K562 (cell line): ENCODE measurements around the gene VIPR2. TPM values are rescaled to one million over a fixed set of nuclear protein-coding genes. Genes with fewer than 3 reads are reported as not detected.

Source experiments
- ATAC-seq: fragments of 200-7000 bp; cut with Tn5 transposase; 3 replicates; pipeline ENCODE4 v1.9.1; 2020; ENCODE audit warnings: moderate library complexity
- BruUV-seq: library from RNA; stranded (reverse); fragments of 400-500 nt; replicated peaks from 2 replicates; lab custom pipeline; 2021; lab: Mats Ljungman, UMichigan
- CTCF ChIA-PET: fragments of 300-600 bp; formaldehyde crosslinking; extraction: SDS; loops from one replicate; lab custom pipeline; 2021; ENCODE audit warnings: low intra/inter-chr PET ratio; lab: Yijun Ruan, JAX
- POLR2A ChIA-PET: fragments of 300-600, 350-650 bp; sonication (Branson Sonifier 250); formaldehyde crosslinking; extraction: SDS; loops from one replicate; lab custom pipeline; 2021; ENCODE audit warnings: antibody characterized with exemption, inconsistent platforms; lab: Yijun Ruan, JAX
- DNase-seq, 4 experiments: peaks; one replicate each; pipeline versions ENCODE4 v3.0.0 to v3.0.0-alpha.2; 2011 to 2018; ENCODE audit warnings: low spot score in 3 of 4, mixed read lengths in 3 of 4; ENCODE audit errors: extremely low read depth in 1 of 4
- FAIRE-seq: peaks from 2 replicates; lab custom pipeline; 2011; peaks lifted over from hg19 to GRCh38; lab: Jason Lieb, UNC
- H2AFZ ChIP-seq: 2 replicates; pipeline ENCODE4 v1.6.0; 2011; ENCODE audit warnings: low read depth, low read length, control low read depth, inconsistent platforms
- H3K27ac ChIP-seq: fragments of 200-600 bp; 3 replicates; pipeline ENCODE4 v1.8.0; 2011; ENCODE audit warnings: low read depth, mild to moderate bottlenecking, control low read depth, inconsistent platforms, low read length, moderate library complexity, mixed read lengths; ENCODE audit errors: extremely low read depth
- H3K27me3 ChIP-seq, 2 experiments: fragments of 300-600 bp in 1 of 2; 2 replicates in 1 of 2; 3 replicates in 1 of 2; pipeline versions ENCODE4 v1.6.0 to v1.8.0; 2011; ENCODE audit warnings: inconsistent platforms in 2 of 2, low read length in 2 of 2, mild to moderate bottlenecking in 1 of 2, mixed read lengths in 1 of 2, moderate library complexity in 1 of 2; ENCODE audit not compliant: control insufficient read depth in 2 of 2, insufficient read depth in 2 of 2
- H3K36me3 ChIP-seq: fragments of 300-600 bp; 3 replicates; pipeline ENCODE4 v1.8.0; 2011; ENCODE audit warnings: mild to moderate bottlenecking, low read length, inconsistent platforms; ENCODE audit not compliant: control insufficient read depth, insufficient read depth
- H3K4me1 ChIP-seq, 2 experiments: fragments of 200-600 bp in 1 of 2; replicated peaks in 1 of 2; 2 replicates in 1 of 2; 3 replicates in 1 of 2; pipeline versions ENCODE4 v1.5.1 to v1.8.0; 2011; ENCODE audit warnings: inconsistent platforms in 2 of 2, low read length in 2 of 2, mild to moderate bottlenecking in 1 of 2, mixed read lengths in 1 of 2, moderate library complexity in 1 of 2; ENCODE audit not compliant: control insufficient read depth in 2 of 2, insufficient read depth in 2 of 2
- H3K4me2 ChIP-seq: 2 replicates; pipeline ENCODE4 v1.6.1; 2011; ENCODE audit warnings: low read length, control low read depth, inconsistent platforms, mixed read lengths; ENCODE audit not compliant: insufficient read depth
- H3K4me3 ChIP-seq: fragments of 200-600 bp; sonication (generic), shearing (Covaris generic); 2 replicates; pipeline ENCODE4 v1.5.1; 2016; ENCODE audit warnings: control low read depth, inconsistent platforms
- H3K79me2 ChIP-seq: fragments of 200-600 bp; 3 replicates; pipeline ENCODE4 v1.8.0; 2011; ENCODE audit warnings: low read length, inconsistent platforms; ENCODE audit not compliant: control insufficient read depth, insufficient read depth
- H3K9ac ChIP-seq, 2 experiments: 2 replicates each; pipeline versions ENCODE4 v1.6.0 to v1.6.1; 2011; ENCODE audit warnings: low read depth in 2 of 2, low read length in 2 of 2, control low read depth in 1 of 2, inconsistent platforms in 1 of 2, mild to moderate bottlenecking in 1 of 2, mixed read lengths in 1 of 2; ENCODE audit not compliant: insufficient read depth in 1 of 2
- H3K9me1 ChIP-seq: one replicate; pipeline ENCODE4 v1.6.0; 2011; ENCODE audit warnings: inconsistent platforms, mild to moderate bottlenecking, low read length, moderate library complexity; ENCODE audit not compliant: control insufficient read depth, insufficient read depth
- H3K9me3 ChIP-seq: replicated peaks from 2 replicates; pipeline ENCODE4 v1.5.1; 2011; ENCODE audit warnings: low read depth, low read length, inconsistent platforms; ENCODE audit not compliant: control insufficient read depth, insufficient read depth
- H4K20me1 ChIP-seq: replicated peaks from 2 replicates; pipeline ENCODE4 v1.6.1; 2011; ENCODE audit warnings: low read length, inconsistent platforms, mixed read lengths; ENCODE audit not compliant: control insufficient read depth, insufficient read depth
- E4F1 ChIP-seq: fragments of 250-450 bp; sonication (Bioruptor Pico); IDR thresholded peaks from 2 replicates; pipeline ENCODE4 v1.5.0; 2021; ENCODE audit warnings: mild to moderate bottlenecking, borderline replicate concordance
- ETS1 ChIP-seq: conservative IDR thresholded peaks from 2 replicates; pipeline ENCODE4 v1.6.1; 2011; ENCODE audit warnings: low read depth, mild to moderate bottlenecking, low read length; ENCODE audit not compliant: control insufficient read depth
- MIER1 ChIP-seq: fragments of 450-650 bp; IDR thresholded peaks from 2 replicates; pipeline ENCODE4 v1.6.1; 2016; ENCODE audit warnings: antibody characterized with exemption, mild to moderate bottlenecking, low read depth
- PCBP2 ChIP-seq: fragments of 200-400 bp; formaldehyde crosslinking; IDR thresholded peaks from 2 replicates; pipeline ENCODE4 v1.6.1; 2018; ENCODE audit warnings: low read length, low read depth, mild to moderate bottlenecking, moderate library complexity; ENCODE audit not compliant: poor library complexity, severe bottlenecking
- PHTF2 ChIP-seq: fragments of 250-450 bp; sonication (Bioruptor Pico); IDR thresholded peaks from 2 replicates; pipeline ENCODE4 v1.5.0; 2021; ENCODE audit warnings: mild to moderate bottlenecking
- PML ChIP-seq: IDR thresholded peaks from 2 replicates; pipeline ENCODE4 v1.6.1; 2012; ENCODE audit warnings: low read length, inconsistent platforms
- RB1 ChIP-seq: fragments of 450-650 bp; IDR thresholded peaks from 2 replicates; pipeline ENCODE4 v1.6.1; 2017; ENCODE audit warnings: low read depth, mild to moderate bottlenecking
- SIN3B ChIP-seq: fragments of 450-650 bp; IDR thresholded peaks from 2 replicates; pipeline ENCODE4 v1.6.1; 2017; ENCODE audit warnings: low read depth, mild to moderate bottlenecking, moderate library complexity
- TOE1 ChIP-seq, 2 experiments: fragments of 450-650 bp in 1 of 2; sonication (generic) in 1 of 2; formaldehyde crosslinking in 1 of 2; IDR thresholded peaks; 2 replicates each; pipeline versions ENCODE4 v1.7.1 to v1.8.0; 2016 to 2022; ENCODE audit warnings: borderline replicate concordance in 2 of 2, mild to moderate bottlenecking in 2 of 2, antibody characterized with exemption in 1 of 2, inconsistent platforms in 1 of 2, low read depth in 1 of 2, missing genetic modification reagents in 1 of 2, moderate library complexity in 1 of 2
- TRIM28 ChIP-seq: fragments of 450-650 bp; IDR thresholded peaks from 2 replicates; pipeline ENCODE4 v1.6.1; 2017
- ZNF253 ChIP-seq: fragments of 250-450 bp; sonication (Bioruptor Pico); conservative IDR thresholded peaks from 2 replicates; pipeline ENCODE4 v1.6.1; 2021; ENCODE audit warnings: mild to moderate bottlenecking
- ZNF311 ChIP-seq: fragments of 250-450 bp; sonication (Bioruptor Pico); IDR thresholded peaks from 2 replicates; pipeline ENCODE4 v1.4.0; 2020; ENCODE audit warnings: mild to moderate bottlenecking, moderate library complexity
- WGBS: fragments of 100-300 bp; shearing (Covaris generic); methylation state at CpG from one replicate; pipeline ENCODE4 v1.1.6; 2016; ENCODE audit warnings: low coverage, mixed read lengths; ENCODE audit not compliant: insufficient coverage; ENCODE audit errors: missing lambda C conversion rate; 5-methylcytosine and 5-hydroxymethylcytosine counted together
- in situ Hi-C: fragments of 300-500 bp; cut with MboI; formaldehyde crosslinking; loops from 4 replicates; pipeline ENCODE4 v1.15.0; 2018; ENCODE audit warnings: inconsistent platforms, mixed read lengths
- intact Hi-C: fragments of 100-400 bp; cut with micrococcal nuclease; formaldehyde crosslinking; loops from 2 replicates; pipeline ENCODE4 v1.14.2; 2022
- polyA plus RNA-seq, 8 experiments: library from polyadenylated mRNA; depleted of rRNA in 4 of 8; stranded (reverse) in 5 of 8; unstranded in 3 of 8; fragments of >200 nt; fragmentation: Nextera tagmentation in 2 of 8; fragmentation: Illumina TruSeq in 1 of 8; extraction: Ambion mirVana in 2 of 8; extraction: Trizol in 1 of 8; gene quantifications; 2 replicates each; pipeline versions ENCODE4 v1.2.1 to v1.2.3, GENCODE V29; 2011 to 2014; ENCODE audit warnings: inconsistent platforms in 1 of 8, missing spikeins in 1 of 8
- total RNA-seq, 7 experiments: library from RNA; depleted of rRNA in 6 of 7; stranded (reverse); fragments of >200 nt in 6 of 7; fragmentation: Illumina TruSeq in 2 of 7; extraction: Trizol in 2 of 7; gene quantifications; 2 replicates each; pipeline versions ENCODE4 v1.2.1 to v1.2.3, GENCODE V29; 2011 to 2021; ENCODE audit warnings: low replicate concordance in 1 of 7

VIPR2 gene
- total and polyA plus RNA-seq, 9 of the 15 experiments (the other 6 are each of a cell fraction or from before 2014, with no cell fraction given), result 0.04 TPM; not detected in 8

GRCh38 chr7:159063046-159063840, 81.4 kb downstream of the VIPR2 start:
- ChIA-PET POLR2A (interaction anchor here (0.6 to 0.9 kb wide), 3 partner anchors 11 to 87 kb away, joined by 3 read pairs; no protein-coding TSS in a partner anchor), CTCF (no interaction called here)
- H3K27me3 ChIP-seq, result peaks cover 64 to 84% of the 10 kb centered on the region in 2 experiments
- ATAC-seq (no peak), FAIRE-seq (no peak), DNase-seq (no peak)
- no peak overlapping the region for H3K4me2 ChIP-seq
- H3K4me3 ChIP-seq, result no peak overlapping the region
- H3K4me1 ChIP-seq, result peaks cover 0 to 16% of the 10 kb centered on the region in 2 experiments; a peak in 1 of 5 replicates
- BruUV-seq, result no TSS peak
- WGBS, result 39% methylated on average over 39 of the region's 56 CpGs
- H3K9ac ChIP-seq, result no peak overlapping the region
- H3K9me3 ChIP-seq, result no peaks in the 10 kb centered on the region
- H3K9me1 ChIP-seq, result no peaks in the 10 kb centered on the region
- H3K36me3 ChIP-seq, result no peaks in the 10 kb centered on the region
- H3K79me2 ChIP-seq, result no peaks in the 10 kb centered on the region
- H4K20me1 ChIP-seq, result no peaks in the 10 kb centered on the region
- H3K27ac ChIP-seq, result no peak overlapping the region
- no peak overlapping the region for H2AFZ ChIP-seq
- in situ Hi-C loops, result no loop called here
- intact Hi-C loops, result no loop called here
- TF ChIP-seq TOE1 (IDR thresholded peaks at IDR 0.05; ENCODE audit: borderline replicate concordance), result no peak
- TF ChIP-seq TOE1 (CRISPR knock-in tag; IDR thresholded peaks at IDR 0.05; ENCODE audit: borderline replicate concordance, low read depth), result no peak
- TF ChIP-seq ETS1, result no peak
- no peak for TF ChIP-seq E4F1 (CRISPR knock-in tag)
- TF ChIP-seq MIER1, result no peak
- TF ChIP-seq PHTF2 (CRISPR knock-in tag), result no peak
- no peak for TF ChIP-seq ZNF253 (CRISPR knock-in tag)
- TF ChIP-seq PML, result no peak
- TF ChIP-seq PCBP2, result no peak
- no peak for TF ChIP-seq RB1
- no peak for TF ChIP-seq SIN3B
- TF ChIP-seq TRIM28, result no peak
- no peak for TF ChIP-seq ZNF311 (CRISPR knock-in tag)
